Sigmoid colon (tissue), 7 donors: ENCODE data around the gene TRMT2A. TPM values are rescaled to one million over a fixed set of nuclear protein-coding genes. Genes with fewer than 3 reads are reported as not detected.

Experiments
- DNase-seq: peaks from one replicate; pipeline ENCODE4 v3.0.0-alpha.2; 2019
- H3K27ac ChIP-seq, 4 donors: fragments of 200-600 bp; sonication (generic); one replicate each; pipeline ENCODE4 v1.5.1; 2016 to 2019; ENCODE audit warnings: mild to moderate bottlenecking in 1 of 4
- H3K27me3 ChIP-seq, 3 donors: fragments of 200-600 bp; sonication (generic); one replicate each; pipeline ENCODE4 v1.5.1; 2019; ENCODE audit warnings: mild to moderate bottlenecking in 1 of 3
- H3K36me3 ChIP-seq, 4 donors: fragments of 200-600 bp; sonication (generic); one replicate each; pipeline ENCODE4 v1.5.1; 2016 to 2019
- H3K4me1 ChIP-seq, 4 donors: fragments of 200-600 bp; sonication (generic); one replicate each; pipeline ENCODE4 v1.5.1; 2017 to 2019
- H3K4me3 ChIP-seq, 4 donors: fragments of 200-600 bp; sonication (generic); one replicate each; pipeline ENCODE4 v1.5.1; 2017 to 2019; ENCODE audit warnings: mild to moderate bottlenecking in 2 of 4, moderate library complexity in 1 of 4
- H3K9me3 ChIP-seq, 4 donors: fragments of 200-600 bp in 3 of 4; sonication (generic) in 3 of 4; one replicate each; pipeline versions ENCODE4 v1.5.1 to v1.6.1; 2013 to 2019
- EP300 ChIP-seq, 4 donors: sonication (generic); formaldehyde crosslinking; IDR thresholded peaks; one replicate each; pipeline ENCODE4 v1.6.1; 2017; ENCODE audit warnings: antibody characterized with exemption in 4 of 4
- POLR2A ChIP-seq, 2 donors: fragments of 450-650 bp; IDR thresholded peaks; one replicate each; pipeline ENCODE4 v1.6.1; 2016; ENCODE audit warnings: antibody characterized with exemption in 2 of 2, mild to moderate bottlenecking in 2 of 2, moderate library complexity in 2 of 2
- POLR2AphosphoS5 ChIP-seq, 4 donors: sonication (generic); formaldehyde crosslinking; IDR thresholded peaks; one replicate each; pipeline ENCODE4 v1.6.1; 2017; ENCODE audit warnings: antibody characterized with exemption in 4 of 4
- WGBS, 2 donors: extraction: QIAGEN DNeasy Blood & Tissue Kit; methylation state at CpG; one replicate each; pipeline ENCODE4 v1.1.7; 2013; 5-methylcytosine and 5-hydroxymethylcytosine counted together
- intact Hi-C: fragments of 100-400 bp; cut with DNase I; formaldehyde crosslinking; loops from one replicate; pipeline ENCODE4 v1.15.1; 2023
- polyA plus RNA-seq, 3 donors: library from polyadenylated mRNA; stranded (reverse); fragments of 200-250 nt; gene quantifications; one replicate each; pipeline ENCODE4 v1.2.3, GENCODE V29; 2013
- total RNA-seq, 4 donors: library from RNA; depleted of rRNA; stranded (reverse); fragments of >200 nt; gene quantifications; one replicate each; pipeline ENCODE4 v1.1.0, GENCODE V29; 2016
- TF ChIP-seq, protein P1 (sequence below), 4 experiments: fragments of 450-650 bp in 3 of 4; fragments of 200-600 bp in 1 of 4; IDR thresholded peaks; one replicate each; pipeline ENCODE4 v1.5.1; 2016 to 2019; ENCODE audit warnings: antibody characterized with exemption in 4 of 4, mild to moderate bottlenecking in 3 of 4, moderate library complexity in 2 of 4
- donor health status: healthy with polysubstance abuse.
- donor health status: Bipolar disorder and iron deficiency.
- donor health status: healthy.

TRMT2A gene
- total and polyA plus RNA-seq, 7 donors: 8.6 to 55.1 (median 43.7) TPM

DNA sequence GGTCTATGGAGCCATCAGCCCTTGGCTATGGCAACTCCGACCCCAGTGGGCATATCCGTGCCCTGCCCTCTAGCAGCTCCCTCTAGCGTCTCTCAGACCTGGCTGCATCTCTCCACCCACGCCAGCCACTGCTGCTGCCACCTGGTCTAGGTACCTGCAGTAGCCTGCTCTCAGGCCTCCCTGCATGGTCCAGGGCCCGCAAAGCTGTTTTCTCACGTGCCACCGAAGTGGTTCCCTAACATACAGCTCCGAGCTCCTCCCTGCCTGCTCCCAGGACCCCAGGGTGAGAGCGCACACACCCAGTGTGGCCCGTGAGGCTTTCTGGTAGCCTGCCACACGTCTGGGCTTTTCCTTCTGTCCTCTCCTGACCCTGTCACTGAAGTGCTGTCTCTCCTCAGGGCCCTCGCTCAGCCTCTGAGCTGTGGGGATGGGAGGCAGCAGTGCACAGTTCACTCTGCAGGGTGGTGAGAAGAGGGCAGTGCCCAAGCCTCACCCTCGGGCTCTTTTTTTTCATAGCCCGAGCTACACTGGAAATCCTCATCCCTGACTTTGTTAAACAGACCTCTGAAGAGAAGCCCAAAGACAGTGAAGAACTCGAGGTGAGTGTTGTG, 22.7 kb downstream of the TRMT2A start:
- DNase-seq: no peak
- no peaks in the 10 kb centered on the region for H3K4me1 ChIP-seq
- H3K4me3 ChIP-seq: no peak overlapping the region
- TF ChIP-seq POLR2A (IDR thresholded peaks at IDR 0.05): no peak
- no peak for TF ChIP-seq EP300 (IDR thresholded peaks at IDR 0.05)
- 95 to 96% methylated on average over 15 of the region's 15 CpGs for WGBS, 2 donors
- intact Hi-C loops: no loop called here
- H3K36me3 ChIP-seq: peaks cover 49 to 100% (median 77%) of the 10 kb centered on the region in 4 donors
- H3K9me3 ChIP-seq: no peaks in the 10 kb centered on the region
- H3K27me3 ChIP-seq: no peaks in the 10 kb centered on the region
- H3K27ac ChIP-seq: no peak overlapping the region

DNA sequence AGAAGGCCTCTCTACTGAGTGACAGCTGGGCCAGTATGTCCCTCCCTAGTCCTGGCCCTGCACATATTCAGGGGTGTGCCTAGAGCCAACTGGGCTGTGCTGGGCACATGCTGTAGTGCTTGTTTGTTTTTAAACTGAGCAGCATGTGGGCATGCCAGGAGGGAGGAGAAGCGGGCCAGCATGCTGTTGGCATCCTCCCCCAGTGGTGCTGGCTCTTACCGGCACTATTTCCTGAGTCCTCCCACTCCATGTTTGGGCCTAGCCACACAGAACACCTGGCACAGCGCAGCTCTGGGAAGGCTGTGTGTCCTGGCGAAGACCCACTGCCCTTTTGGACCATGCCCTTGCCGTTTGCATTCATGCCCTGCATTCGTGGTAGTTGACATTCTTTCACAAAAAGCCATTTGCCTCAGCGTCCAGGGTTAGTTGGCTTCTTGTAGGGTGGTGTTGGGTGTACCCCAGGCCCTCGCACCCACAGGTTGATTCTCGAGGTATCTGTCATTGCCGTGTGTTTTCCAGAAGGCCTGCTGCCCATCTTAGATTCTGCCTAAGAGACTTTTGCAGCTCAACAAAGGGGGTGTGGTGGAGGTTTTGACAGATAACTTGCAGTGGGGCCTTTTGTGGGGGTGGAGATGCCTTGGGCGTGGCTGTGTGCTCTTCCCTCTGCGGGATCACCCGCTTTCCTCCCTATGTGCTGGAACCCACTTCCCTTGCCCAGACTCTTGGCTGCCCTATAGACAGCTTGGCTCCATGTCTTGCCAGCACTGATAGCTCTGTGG, 23.4 kb downstream of the TRMT2A start:
- no peak for DNase-seq
- WGBS, 2 donors: 92 to 97% methylated on average over 13 of the region's 13 CpGs
- intact Hi-C loops: no loop called here
- H3K27me3 ChIP-seq: no peaks in the 10 kb centered on the region
- no peak overlapping the region for H3K4me3 ChIP-seq
- TF ChIP-seq, protein P1, sequence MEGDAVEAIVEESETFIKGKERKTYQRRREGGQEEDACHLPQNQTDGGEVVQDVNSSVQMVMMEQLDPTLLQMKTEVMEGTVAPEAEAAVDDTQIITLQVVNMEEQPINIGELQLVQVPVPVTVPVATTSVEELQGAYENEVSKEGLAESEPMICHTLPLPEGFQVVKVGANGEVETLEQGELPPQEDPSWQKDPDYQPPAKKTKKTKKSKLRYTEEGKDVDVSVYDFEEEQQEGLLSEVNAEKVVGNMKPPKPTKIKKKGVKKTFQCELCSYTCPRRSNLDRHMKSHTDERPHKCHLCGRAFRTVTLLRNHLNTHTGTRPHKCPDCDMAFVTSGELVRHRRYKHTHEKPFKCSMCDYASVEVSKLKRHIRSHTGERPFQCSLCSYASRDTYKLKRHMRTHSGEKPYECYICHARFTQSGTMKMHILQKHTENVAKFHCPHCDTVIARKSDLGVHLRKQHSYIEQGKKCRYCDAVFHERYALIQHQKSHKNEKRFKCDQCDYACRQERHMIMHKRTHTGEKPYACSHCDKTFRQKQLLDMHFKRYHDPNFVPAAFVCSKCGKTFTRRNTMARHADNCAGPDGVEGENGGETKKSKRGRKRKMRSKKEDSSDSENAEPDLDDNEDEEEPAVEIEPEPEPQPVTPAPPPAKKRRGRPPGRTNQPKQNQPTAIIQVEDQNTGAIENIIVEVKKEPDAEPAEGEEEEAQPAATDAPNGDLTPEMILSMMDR (IDR thresholded peaks at IDR 0.05): no peak
- TF ChIP-seq POLR2A (IDR thresholded peaks at IDR 0.05): no peak
- TF ChIP-seq EP300 (IDR thresholded peaks at IDR 0.05): no peak
- no peak for TF ChIP-seq POLR2AphosphoS5 (IDR thresholded peaks at IDR 0.05)
- H3K9me3 ChIP-seq: no peaks in the 10 kb centered on the region
- H3K4me1 ChIP-seq: no peaks in the 10 kb centered on the region
- H3K27ac ChIP-seq: no peak overlapping the region
- peaks cover 45 to 100% (median 78%) of the 10 kb centered on the region in 4 donors for H3K36me3 ChIP-seq

DNA sequence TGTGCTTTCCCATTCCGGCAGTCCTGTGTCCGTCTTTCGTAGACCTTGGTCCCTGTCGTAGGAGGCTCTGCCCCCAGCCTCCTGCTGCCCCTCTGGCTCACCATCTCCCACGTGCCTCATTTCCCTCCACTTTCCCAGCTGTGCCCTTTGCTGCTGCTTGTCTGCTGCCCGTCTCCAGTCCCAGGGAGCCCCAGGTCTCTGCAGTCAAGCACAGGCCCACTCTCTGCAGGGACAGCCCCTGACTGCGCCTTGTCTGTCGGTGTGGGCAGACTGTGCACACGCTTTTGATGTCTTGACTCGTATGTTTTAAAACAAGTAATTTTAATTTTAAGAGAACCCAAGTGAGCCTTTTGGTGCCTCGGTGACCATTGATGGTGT, 24.6 kb downstream of the TRMT2A start:
- 90 to 94% methylated on average over 11 of the region's 11 CpGs for WGBS, 2 donors
- Histone ChIP-seq H3K27me3 (no peaks in the 10 kb centered on the region), H3K9me3 (no peaks in the 10 kb centered on the region), H3K4me1 (no peaks in the 10 kb centered on the region), H3K36me3 (peaks cover 49 to 100% (median 85%) of the 10 kb centered on the region in 4 donors), H3K4me3 (no peak overlapping the region), H3K27ac (no peak overlapping the region)
- TF ChIP-seq, protein P1 (IDR thresholded peaks at IDR 0.05): no peak
- TF ChIP-seq EP300 (IDR thresholded peaks at IDR 0.05): no peak
- no peak for TF ChIP-seq POLR2A (IDR thresholded peaks at IDR 0.05)
- no peak for TF ChIP-seq POLR2AphosphoS5 (IDR thresholded peaks at IDR 0.05)
- DNase-seq: no peak
- intact Hi-C loops: no loop called here

DNA sequence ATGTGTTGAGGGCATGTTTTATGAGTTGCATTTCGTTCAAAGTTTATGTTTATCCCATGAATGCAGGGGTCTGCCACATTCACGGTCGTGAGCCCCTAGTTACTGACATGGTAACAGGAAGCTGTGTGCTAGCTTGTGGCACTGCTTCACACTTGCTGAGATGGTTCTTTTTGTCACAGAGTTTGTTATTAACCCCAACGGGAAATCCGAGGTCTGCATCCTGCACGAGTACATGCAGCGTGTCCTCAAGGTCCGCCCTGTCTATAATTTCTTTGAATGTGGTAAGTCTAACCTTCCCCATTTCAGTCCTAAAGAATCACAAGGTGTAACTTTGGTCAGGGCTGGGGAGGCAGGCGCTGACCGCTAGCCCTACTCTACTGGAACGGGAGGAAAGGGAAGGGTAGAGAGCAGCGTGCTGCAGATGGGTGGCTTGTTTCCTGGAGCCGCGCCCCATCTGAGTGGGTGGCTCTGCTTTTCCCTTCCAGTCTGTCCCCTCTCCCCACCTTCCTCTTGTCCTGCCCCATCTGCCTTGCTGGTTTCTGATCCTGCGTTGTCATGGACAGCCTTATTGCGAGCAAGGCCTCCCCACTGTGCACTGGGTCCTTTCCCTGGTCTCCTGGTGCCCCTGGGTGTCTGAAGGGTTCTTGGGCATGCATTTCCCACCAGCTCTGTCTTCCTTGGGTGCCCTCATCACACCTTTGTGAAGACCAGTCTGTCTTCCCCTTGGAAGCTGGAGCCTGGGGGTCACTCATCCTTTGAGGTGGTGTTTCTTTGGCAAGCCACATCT, 25.1 kb downstream of the TRMT2A start:
- TF ChIP-seq POLR2AphosphoS5 (IDR thresholded peaks at IDR 0.05): no peak
- no peak for TF ChIP-seq EP300 (IDR thresholded peaks at IDR 0.05)
- TF ChIP-seq, protein P1 (IDR thresholded peaks at IDR 0.05): no peak
- TF ChIP-seq POLR2A (IDR thresholded peaks at IDR 0.05): no peak
- 90 to 92% methylated on average over 16 of the region's 16 CpGs for WGBS, 2 donors
- intact Hi-C loops: no loop called here
- H3K27me3 ChIP-seq: no peaks in the 10 kb centered on the region
- no peaks in the 10 kb centered on the region for H3K4me1 ChIP-seq
- peaks cover 51 to 100% (median 88%) of the 10 kb centered on the region in 4 donors for H3K36me3 ChIP-seq
- H3K27ac ChIP-seq: no peak overlapping the region
- no peak for DNase-seq
- no peak overlapping the region for H3K4me3 ChIP-seq
- H3K9me3 ChIP-seq: no peaks in the 10 kb centered on the region

- H3K4me3 ChIP-seq: no peak overlapping the region
- no peak for TF ChIP-seq POLR2AphosphoS5 (IDR thresholded peaks at IDR 0.05)
- peaks cover 0 to 3% (median under 1%) of the 10 kb centered on the region in 4 donors for H3K4me1 ChIP-seq
- intact Hi-C loops: no loop called here
- no peak overlapping the region for H3K27ac ChIP-seq
- no peaks in the 10 kb centered on the region for H3K9me3 ChIP-seq
- H3K27me3 ChIP-seq: no peaks in the 10 kb centered on the region
- no peak for DNase-seq
- peaks cover 62 to 100% (median 86%) of the 10 kb centered on the region in 4 donors for H3K36me3 ChIP-seq
- 86 to 94% methylated on average over 9 of the region's 9 CpGs for WGBS, 2 donors
Measured at GRCh38 chr22:20090730-20091240, 26.2 kb downstream of the TRMT2A start.
